HG03354 (cell line): ENCODE data around the gene EPHX1.

Source experiments
- ATAC-seq: cut with Tn5 transposase; IDR thresholded peaks from one replicate; pipeline ENCODE4 v1.9.1; 2021; ENCODE audit warnings: mild to moderate bottlenecking; ENCODE audit not compliant: unreplicated experiment, poor library complexity, severe bottlenecking

Gene EPHX1

DNA sequence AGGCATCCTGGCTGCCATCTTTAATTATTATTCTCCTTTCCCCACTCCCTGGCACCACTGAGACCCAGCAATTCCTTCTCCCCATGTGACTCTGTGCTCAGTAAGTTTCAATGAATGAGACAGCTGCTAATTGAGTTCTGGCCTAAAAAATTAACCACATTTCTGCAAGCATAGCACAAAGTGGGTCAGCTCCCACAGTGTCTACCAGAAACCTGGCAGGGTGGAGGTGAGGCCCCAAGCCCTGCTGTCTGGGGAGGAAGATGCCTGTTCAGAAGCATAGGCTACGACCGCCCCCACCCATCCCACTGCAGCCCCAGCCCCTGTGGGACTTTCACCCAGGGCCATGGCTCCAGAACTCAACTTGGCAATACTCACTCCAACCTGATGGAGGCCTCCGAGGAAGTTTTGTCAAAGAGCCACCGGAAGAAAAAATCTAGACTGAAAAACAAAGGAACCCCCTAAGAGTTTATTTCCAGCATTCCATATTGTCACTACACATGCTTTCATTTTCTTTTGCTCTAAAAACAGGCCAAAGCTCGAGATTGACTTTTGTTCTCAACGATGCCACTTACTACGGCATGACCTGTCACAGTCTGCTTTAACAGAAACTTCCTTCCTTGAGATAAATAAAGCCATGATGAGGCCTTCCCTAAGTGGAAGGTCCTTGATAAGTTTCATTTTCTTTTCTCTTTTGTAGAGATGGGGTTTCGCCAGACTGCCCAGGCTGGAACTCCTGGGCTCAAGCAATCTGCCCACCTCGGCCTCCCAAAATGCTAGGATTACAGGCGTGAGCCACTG, 45.8 kb downstream of the EPHX1 start:
- no peak for ATAC-seq

DNA sequence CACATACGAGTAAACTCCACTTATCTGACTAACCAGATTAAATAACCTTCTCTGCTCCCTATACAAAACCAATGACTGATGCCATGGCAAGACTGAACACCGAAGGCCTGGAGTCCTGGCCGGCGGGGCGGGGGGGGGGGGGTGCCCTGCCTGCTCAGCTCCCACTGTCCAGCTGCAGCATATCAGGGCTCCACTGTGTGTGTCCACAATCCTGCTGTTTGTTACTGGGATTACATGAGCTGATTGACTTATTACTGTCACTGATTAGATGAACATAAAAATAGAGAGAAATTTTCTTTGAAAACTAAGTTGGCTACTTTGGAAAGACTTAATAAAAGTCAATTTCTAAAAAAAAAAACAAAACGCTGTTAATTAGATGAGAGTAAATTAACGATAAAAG, 47.3 kb downstream of the EPHX1 start:
- no peak for ATAC-seq

DNA sequence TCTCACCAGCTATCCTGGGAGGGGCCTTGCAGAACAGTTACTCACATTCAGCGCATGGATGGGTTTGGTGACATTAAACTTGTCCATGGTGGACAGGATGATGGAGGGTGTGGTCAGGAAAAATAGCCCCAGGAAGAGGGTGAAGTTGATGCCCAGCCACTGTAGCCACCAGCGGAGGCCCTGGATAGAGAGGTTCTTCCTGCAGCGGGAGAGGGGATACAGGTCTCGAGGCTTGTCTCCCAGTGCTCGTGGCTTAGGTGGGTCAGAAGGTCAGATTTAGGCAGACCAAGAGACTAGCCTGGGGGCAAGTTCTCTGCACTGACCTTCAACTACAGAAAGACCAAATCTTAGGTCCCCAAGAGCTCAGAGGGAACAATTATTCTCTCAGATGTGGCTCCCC, 49.2 kb downstream of the EPHX1 start:
- ATAC-seq, result no peak

DNA sequence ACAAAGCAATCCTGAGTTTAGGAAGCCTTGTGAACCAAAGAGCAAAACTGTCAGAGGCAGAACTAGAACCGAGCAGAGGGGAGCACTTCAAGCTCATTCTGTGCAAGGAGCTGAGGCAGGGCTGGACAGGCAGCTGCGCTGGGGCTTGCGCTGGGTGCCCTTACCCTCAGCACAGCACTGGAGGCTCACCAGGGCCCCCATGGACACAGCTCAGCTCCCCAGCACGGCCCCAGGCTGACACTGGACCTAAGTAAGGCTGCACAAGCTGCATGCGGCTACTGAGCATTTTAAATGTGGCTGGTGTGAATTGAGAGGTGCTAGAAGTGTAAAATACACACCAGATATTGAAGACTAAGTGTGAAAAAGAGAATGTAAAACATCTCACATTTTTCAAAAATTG, 50.2 kb downstream of the EPHX1 start:
- no peak for ATAC-seq

DNA sequence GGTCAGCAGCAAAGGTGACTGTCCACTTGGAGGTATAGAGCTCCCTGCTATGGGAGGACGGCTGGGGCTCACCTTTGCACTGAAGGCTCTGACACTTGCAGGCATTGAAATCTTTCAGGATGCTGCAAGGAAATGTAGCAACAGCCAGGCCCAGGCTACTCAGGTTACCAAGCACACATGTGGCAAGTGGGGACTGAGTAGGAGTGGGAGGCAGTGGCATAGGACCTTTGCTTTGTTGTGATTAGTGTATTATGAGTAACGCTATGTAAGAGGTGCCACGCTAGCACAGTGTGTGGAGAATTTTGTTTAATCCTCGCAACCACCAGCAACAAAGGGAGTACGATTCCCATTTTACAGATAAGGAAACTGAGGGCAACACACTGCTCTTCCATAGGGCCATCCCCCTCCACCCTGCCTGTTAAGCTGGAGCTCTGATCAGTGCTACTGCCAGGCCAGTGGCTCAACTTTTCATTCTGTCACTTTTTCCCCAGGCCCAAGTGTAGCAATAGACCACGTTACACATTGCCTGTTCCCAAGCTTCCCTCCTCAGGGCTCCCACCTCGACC, 51.0 kb downstream of the EPHX1 start:
- no peak for ATAC-seq

DNA sequence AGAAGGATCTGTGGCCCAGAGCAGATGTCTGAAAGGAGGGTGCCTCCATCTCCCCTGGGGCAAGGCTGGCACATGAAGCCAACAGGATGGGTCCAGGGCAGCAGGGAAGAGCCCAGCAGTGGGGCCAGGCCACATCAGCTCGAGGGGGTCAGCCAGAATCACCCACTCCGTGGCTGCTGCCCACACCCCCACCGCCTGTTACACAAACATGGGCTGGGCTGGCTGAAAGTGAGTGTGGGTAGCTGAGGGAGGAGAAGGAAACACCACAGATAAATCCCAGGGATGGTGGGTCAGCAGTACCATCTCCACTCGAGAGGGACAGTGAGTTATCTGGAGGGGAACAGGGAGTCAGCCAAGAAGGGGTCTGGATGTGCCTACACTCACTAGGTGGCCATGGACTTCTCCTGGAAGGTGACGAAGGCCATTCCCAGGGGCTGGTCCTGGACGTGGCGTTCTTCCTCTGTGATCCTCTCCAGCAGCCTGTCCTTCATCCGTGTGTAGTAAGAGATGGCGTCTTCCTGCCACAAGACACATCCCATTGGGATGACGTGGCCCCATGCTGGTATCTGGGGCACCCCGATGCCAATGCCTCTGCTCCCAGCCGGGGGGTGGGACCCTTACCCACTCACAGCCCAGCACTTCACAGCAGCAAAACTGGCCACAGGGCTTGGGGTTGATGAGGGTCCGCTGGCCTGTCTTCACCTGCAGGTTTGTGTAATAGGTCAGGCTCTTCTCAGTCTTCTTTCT, 52.1 kb downstream of the EPHX1 start:
- no peak for ATAC-seq

DNA sequence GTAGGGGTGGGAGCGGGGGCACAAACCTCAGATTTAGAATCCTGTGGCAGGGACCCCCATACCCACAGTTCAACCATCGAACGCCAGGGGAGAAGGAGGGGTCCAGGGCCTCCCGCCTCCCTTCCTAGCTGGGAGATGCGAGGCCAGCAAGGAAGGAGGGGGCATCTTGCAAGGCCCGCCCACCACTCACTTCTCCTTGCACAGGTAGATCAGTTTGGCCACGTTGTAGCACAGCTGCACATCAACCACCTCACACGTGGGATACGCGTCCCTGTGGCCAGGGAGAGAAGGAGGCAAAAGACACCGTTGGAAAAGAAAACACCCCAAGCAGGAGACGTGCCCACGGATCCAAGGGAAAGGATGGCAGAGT, 52.6 kb downstream of the EPHX1 start:
- no peak for ATAC-seq

DNA sequence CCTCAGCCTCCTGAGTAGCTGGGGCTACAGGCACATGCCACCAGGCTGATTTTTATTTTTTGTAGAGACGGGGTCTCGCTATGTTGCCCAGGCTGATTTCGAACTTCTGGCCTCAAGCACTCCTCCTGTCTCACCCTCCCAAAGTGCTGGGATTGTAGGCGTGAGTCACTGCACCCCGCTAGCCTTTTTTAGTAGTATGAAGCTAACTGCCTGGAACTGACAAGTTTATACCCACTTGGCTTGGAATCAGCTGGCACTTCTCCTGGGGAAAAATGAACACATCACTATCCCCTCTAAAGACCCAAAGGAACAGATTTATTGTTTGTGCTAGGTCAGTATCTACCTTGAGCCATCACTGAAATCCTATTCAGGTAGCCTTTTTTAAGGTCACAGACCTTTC, 53.2 kb downstream of the EPHX1 start:
- ATAC-seq, result no peak

DNA sequence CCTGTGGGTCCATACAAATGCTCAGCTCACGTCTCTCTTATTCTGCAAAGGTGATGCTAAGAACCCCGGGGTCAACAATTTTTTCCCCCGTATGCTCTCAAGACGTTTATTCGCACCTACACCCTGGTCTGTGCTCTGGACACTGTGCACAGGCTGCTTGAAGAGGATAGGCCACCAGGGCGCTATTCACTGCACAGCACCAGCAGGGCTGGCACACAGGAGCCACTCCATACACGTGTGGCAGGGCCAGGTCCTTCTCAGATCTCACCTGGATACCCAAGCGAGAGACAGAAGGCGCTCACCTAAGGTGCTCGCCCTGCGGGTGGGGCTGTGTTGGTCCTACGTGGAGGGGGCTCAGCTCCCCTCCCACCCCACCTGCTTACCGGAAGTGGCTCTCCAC, 55.6 kb downstream of the EPHX1 start:
- no peak for ATAC-seq

DNA sequence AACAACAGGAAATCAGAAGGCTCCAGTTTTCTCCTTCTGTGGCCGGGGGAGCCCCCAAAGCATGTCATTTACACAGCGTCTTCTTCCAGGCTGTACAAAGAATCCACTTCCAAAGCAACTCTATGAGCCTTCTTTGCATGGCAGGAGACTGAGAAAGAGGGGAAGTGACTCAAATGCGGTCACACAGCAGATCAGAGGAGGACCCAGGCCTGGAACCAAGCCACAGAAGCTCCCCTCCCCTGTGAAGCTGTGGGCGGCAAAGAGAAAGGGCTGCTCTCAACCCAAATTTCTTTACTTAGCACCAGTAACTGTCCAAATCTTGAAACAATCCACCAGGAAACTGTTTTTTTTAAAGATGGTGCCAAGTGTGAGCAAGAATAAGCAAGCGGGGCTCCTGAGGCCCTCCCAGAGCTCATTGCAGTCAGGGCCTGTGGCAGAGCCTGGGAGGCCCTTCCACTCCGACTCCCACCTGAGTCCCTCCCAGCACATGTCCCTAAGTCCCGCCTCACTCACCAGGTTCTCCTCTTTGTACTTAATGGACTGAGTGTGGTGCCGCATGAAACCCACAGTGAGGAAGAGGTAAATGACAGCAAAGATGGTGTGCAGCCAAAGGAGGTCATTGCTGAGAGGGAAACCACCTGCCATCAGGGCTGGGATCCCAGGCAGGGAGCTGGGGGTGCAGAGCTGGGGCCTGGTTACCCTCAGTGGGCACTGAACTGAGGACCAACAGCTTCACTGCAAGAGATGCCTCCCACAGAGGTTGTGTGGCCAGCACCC, 56.3 kb downstream of the EPHX1 start:
- peak; percentile 70 for ATAC-seq

DNA sequence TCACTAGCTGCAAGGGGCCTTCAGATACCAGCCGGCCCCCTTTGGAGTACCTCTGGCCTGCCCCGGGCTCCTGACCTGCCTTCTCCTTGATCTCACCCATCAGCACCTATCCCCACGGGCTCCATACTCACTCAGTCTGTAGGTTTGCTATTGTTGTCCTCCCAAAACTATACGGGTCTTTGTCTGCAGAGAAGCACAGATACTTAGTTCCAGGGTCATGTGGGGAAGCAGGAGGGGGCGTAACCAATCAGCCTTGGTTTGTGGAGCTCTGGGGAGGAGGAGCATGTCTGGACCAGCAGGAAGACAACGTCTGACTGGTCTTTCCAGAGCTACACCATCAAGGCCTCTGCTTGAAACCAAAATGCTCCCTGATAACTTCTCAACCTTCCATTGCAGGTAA, 57.1 kb downstream of the EPHX1 start:
- ATAC-seq, result no peak

DNA sequence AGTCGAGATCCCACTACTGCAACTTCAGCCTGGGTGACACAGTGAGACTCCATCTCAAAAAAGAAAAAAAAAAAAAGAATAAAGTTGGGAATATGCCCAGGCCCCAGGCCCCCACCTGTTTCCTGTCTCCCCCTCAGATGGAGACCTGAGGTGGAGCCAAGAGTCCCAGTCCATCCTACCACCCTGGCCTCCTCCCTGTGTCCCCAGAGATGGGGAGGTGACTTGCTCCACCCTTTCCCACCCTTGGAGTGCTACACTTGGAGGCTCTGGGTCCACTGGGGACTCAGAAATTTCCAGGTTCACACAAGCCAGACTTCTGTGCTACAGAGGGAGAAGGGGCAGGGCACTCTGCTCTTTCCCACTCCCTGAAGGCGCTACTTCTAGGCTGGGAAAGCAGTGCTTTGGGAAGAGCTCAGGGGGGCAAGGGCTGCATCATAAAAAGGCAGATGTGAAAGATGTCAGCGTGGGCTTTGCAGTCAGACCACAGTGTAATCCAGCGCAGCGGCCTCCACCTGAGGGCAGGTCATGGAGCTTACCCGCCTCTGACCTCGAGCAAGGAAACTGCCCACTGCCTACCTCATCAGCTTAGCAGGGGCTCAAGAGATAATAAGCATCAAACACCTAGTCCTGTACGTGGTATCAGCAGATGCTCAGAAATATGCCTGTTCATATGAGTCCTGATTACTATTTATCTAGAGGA, 58.9 kb downstream of the EPHX1 start:
- ATAC-seq, result no peak

DNA sequence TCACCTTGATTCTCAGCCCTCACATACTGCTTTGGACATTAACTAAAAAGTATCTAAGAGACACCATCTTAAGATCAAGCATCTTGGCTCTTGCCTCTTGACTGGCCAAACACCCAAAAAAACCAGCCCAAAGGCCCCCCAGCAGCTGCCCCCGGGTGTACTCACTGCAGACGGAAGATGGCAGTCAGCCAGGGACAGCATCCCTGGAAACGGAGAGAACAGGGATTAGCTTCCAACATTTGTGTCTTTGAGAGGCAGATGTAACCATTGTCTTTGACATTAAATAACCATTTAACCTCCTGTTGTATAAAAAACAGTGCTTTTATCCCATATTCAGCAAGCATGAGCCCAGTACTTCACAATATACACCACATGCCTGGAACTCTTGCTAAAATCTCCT, 61.0 kb downstream of the EPHX1 start:
- no peak for ATAC-seq

DNA sequence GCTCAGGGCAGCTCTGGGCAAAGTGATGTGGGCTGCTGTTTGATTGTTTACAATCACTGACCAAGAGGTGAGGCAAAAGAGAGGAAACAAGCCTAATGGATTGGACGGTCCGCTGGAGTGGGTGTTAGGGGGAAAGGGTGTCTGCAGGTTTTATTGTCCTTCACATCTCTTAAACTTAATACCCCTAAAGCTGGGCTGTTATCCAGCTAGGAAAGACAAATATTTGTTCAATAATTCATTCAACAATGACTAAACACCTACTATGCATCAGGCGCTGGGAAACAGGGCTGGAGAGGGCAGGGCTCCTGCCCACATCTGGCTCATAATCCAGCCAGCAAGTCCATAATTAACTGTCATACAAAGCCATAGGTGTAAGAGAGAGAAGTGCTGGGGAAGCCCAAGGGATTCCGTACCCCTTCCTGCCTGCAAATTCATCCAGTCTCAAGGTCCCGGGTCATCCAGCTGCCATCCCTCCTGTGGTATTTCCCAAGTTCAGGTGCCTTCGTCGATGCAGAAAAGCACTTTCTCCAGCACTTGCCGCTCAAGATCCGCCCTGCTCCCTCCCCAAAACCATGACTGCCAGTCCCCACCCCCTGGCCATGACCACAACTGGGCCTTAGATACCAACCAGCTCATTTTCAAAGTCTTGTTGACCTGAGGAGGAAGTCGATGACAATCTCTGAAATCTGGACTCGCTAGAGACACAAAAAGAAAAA, 61.6 kb downstream of the EPHX1 start:
- no peak for ATAC-seq

DNA sequence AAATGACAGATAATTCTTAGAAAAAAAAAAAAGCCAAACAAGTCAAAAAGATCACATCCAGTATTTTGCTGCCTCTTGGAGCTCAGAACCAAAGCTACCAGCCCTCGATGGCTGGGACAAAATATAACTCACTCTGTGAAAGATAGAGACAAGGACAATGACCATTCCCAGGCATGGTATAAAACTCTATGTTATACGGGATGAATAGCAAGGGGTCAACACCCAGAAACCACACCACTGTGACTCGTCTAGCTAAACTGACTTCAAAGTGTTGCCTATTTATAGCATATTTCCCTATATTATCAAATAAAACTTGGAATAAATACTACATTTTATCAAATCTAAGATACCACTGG, 62.1 kb downstream of the EPHX1 start:
- ATAC-seq, result no peak

DNA sequence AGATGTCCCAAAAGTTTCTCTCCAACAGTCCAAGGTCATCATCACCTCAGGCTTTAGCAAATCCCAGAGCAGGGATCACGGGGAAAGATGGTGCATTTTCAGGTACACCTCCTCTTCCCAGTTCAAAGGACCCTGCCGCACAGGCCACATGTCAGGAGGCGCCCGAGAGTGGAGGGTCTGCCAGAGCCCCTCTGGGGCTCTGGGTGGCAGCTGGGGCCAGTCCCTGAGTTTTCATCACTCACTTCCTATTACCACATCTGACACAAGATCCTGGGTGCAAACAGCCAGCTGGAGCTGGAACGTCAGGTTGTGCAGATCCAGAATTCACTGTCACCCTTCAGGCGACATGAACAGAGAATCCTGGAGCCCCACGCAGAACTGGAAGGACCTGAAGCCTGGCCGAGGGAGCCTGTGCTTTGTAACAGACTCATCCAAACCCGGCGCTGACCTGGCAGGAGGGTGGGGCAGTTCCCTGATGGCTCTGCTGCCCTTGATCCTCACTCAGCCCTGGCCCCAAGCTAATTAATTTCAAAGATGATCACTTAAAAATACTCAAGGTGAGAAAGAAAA, 63.4 kb downstream of the EPHX1 start:
- no peak for ATAC-seq

DNA sequence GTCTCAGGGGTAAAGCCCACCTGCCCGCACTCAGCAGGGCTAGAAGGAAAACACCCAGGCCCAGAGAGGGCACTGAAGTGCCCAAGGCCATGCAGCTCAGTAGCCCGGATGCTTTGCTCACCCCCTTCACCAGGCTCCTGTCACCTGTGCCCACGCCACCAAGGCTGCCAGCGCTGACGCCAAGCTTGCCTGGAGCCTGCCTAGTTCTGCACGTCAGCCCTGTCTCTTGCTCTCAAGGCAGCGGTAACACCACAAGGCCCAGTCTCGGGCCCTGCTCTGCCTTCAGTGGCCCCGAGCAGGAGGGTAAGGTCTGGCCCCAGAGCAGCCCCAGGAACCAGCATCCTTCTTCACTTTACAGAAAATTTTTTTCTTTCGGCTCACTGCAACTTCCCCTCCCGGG, 64.5 kb downstream of the EPHX1 start:
- ATAC-seq, result no peak

DNA sequence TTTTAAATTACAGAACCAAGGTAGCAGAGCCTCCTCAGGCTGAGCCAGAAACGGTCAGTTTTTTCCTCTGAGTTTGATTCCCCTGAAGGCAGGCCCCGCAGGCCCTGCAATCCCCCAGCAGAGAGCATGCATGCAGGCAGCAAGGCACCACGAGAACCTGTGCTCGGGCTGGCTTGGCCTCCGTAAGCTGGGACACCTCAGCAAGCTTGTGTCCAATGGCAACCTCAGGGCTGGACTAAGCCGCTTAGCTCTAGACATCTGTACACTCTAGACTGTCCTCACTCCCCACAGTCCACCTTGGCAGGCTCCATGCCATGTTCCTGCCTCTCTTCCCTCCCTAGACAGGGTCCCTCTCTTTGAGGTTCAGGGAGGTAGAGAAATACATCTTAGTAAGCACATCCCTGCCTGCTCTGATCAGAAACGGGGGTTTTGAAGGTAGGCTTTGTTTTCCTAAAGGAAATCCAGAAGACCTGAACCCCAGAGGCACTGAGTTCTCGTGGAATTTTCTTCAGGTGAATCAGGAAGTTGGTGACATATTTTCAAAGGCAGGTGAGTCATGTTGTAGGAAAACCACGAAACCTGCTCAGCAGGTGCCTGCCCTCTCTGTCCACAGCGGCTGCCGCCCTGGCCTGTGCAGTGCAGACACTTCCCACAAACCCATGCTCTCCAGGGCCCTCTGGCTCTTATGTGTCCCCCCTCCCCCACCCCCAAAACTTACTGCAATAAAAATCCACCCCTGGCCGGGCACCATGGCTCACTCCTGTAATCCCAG, 65.3 kb downstream of the EPHX1 start:
- ATAC-seq, result no peak
